ENCODE data around the gene ERP27. TPM values are rescaled to one million over a fixed set of nuclear protein-coding genes. Genes with fewer than 3 reads are reported as not detected.

Gene ERP27
- polyA plus RNA-seq, 1 donor (not counting 4 experiments of a cell fraction or from before 2014, with no cell fraction given) = 0.18 TPM

GRCh38 chr12:14954269-14954668 lies 15.9 kb upstream of the ERP27 start:
- no peak overlapping the region for H3K27ac ChIP-seq (ENCODE audit: control insufficient read depth, insufficient read depth, low read length)
- TF ChIP-seq EZH2 (IDR thresholded peaks at IDR 0.05; ENCODE audit: low read length) = no peak
- TF ChIP-seq, protein P1, sequence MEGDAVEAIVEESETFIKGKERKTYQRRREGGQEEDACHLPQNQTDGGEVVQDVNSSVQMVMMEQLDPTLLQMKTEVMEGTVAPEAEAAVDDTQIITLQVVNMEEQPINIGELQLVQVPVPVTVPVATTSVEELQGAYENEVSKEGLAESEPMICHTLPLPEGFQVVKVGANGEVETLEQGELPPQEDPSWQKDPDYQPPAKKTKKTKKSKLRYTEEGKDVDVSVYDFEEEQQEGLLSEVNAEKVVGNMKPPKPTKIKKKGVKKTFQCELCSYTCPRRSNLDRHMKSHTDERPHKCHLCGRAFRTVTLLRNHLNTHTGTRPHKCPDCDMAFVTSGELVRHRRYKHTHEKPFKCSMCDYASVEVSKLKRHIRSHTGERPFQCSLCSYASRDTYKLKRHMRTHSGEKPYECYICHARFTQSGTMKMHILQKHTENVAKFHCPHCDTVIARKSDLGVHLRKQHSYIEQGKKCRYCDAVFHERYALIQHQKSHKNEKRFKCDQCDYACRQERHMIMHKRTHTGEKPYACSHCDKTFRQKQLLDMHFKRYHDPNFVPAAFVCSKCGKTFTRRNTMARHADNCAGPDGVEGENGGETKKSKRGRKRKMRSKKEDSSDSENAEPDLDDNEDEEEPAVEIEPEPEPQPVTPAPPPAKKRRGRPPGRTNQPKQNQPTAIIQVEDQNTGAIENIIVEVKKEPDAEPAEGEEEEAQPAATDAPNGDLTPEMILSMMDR (optimal IDR thresholded peaks at IDR 0.05 in 1 of 3, IDR thresholded peaks at IDR 0.05 in 1 of 3, conservative IDR thresholded peaks at IDR 0.05 in 1 of 3; ENCODE audit: extremely low read depth in 1 of 3, insufficient read depth in 2 of 3, low read length in 3 of 3) = no peak
- H3K79me2 ChIP-seq (ENCODE audit: control insufficient read depth, insufficient read depth, low read length) = peaks cover 17% of the 10 kb centered on the region

GRCh38 chr12:14953752-14954151 lies 15.4 kb upstream of the ERP27 start:
- Histone ChIP-seq H3K27ac (ENCODE audit: control insufficient read depth, insufficient read depth, low read length) (no peak overlapping the region), H3K79me2 (ENCODE audit: control insufficient read depth, insufficient read depth, low read length) (peaks cover 12% of the 10 kb centered on the region)
- no peak for FAIRE-seq

More at GRCh38 chr12:14954269-14954668, 15.9 kb upstream of the ERP27 start:
- H4K20me1 ChIP-seq (ENCODE audit: control insufficient read depth, extremely low read depth, insufficient read depth, low read length) = no peaks in the 10 kb centered on the region
- H3K9me3 ChIP-seq (ENCODE audit: control insufficient read depth, low read depth, low read length) = no peaks in the 10 kb centered on the region
- no peaks in the 10 kb centered on the region for H3K9me1 ChIP-seq (ENCODE audit: control insufficient read depth, extremely low read depth, insufficient read depth, low read length)
- H3K27me3 ChIP-seq (ENCODE audit: control insufficient read depth, extremely low read depth, insufficient read depth, low read length) = no peaks in the 10 kb centered on the region
- dilution Hi-C loops (cut with MboI; ENCODE audit: extremely low pct_ligation_motif_present, low sequenced_read_pairs) = no loop called here
- H2AFZ ChIP-seq (ENCODE audit: control insufficient read depth, low read length) = no peak overlapping the region
- H3K4me2 ChIP-seq (ENCODE audit: control insufficient read depth, extremely low read depth, insufficient read depth, low read depth, low read length) = no peak overlapping the region
- H3K9ac ChIP-seq (ENCODE audit: control insufficient read depth, extremely low read depth, insufficient read depth, low read length) = no peak overlapping the region
- DNase-seq (ENCODE audit: low read depth, low spot score) (no peak), FAIRE-seq (no peak)
- H3K36me3 ChIP-seq (ENCODE audit: control insufficient read depth in 2 of 2, extremely low read depth in 1 of 2, insufficient read depth in 2 of 2, low read length in 2 of 2) = peaks cover 0 to 1% of the 10 kb centered on the region in 2 experiments
- H3K4me1 ChIP-seq (ENCODE audit: control insufficient read depth, extremely low read depth, insufficient read depth, low read length) = peaks cover 27% of the 10 kb centered on the region
- H3K4me3 ChIP-seq (ENCODE audit: control insufficient read depth in 2 of 3, extremely low read depth in 1 of 3, insufficient read depth in 2 of 3, low read depth in 1 of 3, low read length in 3 of 3) = no peak overlapping the region

More at GRCh38 chr12:14953752-14954151, 15.4 kb upstream of the ERP27 start:
- Histone ChIP-seq H3K4me1 (ENCODE audit: control insufficient read depth, extremely low read depth, insufficient read depth, low read length) (peaks cover 30% of the 10 kb centered on the region), H3K27me3 (ENCODE audit: control insufficient read depth, extremely low read depth, insufficient read depth, low read length) (no peaks in the 10 kb centered on the region), H2AFZ (ENCODE audit: control insufficient read depth, low read length) (no peak overlapping the region), H3K9me1 (ENCODE audit: control insufficient read depth, extremely low read depth, insufficient read depth, low read length) (no peaks in the 10 kb centered on the region), H3K9ac (ENCODE audit: control insufficient read depth, extremely low read depth, insufficient read depth, low read length) (no peak overlapping the region), H3K4me2 (ENCODE audit: control insufficient read depth, extremely low read depth, insufficient read depth, low read depth, low read length) (no peak overlapping the region), H3K9me3 (ENCODE audit: control insufficient read depth, low read depth, low read length) (no peaks in the 10 kb centered on the region), H4K20me1 (ENCODE audit: control insufficient read depth, extremely low read depth, insufficient read depth, low read length) (no peaks in the 10 kb centered on the region), H3K36me3 (ENCODE audit: control insufficient read depth in 2 of 2, extremely low read depth in 1 of 2, insufficient read depth in 2 of 2, low read length in 2 of 2) (peaks cover 0 to 2% of the 10 kb centered on the region in 2 experiments), H3K4me3 (ENCODE audit: control insufficient read depth in 2 of 3, extremely low read depth in 1 of 3, insufficient read depth in 2 of 3, low read depth in 1 of 3, low read length in 3 of 3) (no peak overlapping the region)
- DNase-seq (ENCODE audit: low read depth, low spot score) = no peak
- dilution Hi-C loops (cut with MboI; ENCODE audit: extremely low pct_ligation_motif_present, low sequenced_read_pairs) = no loop called here
- no peak for TF ChIP-seq EZH2 (IDR thresholded peaks at IDR 0.05; ENCODE audit: low read length)
- TF ChIP-seq, protein P1 (optimal IDR thresholded peaks at IDR 0.05 in 1 of 3, IDR thresholded peaks at IDR 0.05 in 1 of 3, conservative IDR thresholded peaks at IDR 0.05 in 1 of 3; ENCODE audit: extremely low read depth in 1 of 3, insufficient read depth in 2 of 3, low read length in 3 of 3) = no peak

Data from keratinocyte (primary cell).